ENCODE data around the gene COX4I2.
A peak's percentile ranks its signal among the peaks of the same experiment; 100 is the strongest.

Gene COX4I2

DNA sequence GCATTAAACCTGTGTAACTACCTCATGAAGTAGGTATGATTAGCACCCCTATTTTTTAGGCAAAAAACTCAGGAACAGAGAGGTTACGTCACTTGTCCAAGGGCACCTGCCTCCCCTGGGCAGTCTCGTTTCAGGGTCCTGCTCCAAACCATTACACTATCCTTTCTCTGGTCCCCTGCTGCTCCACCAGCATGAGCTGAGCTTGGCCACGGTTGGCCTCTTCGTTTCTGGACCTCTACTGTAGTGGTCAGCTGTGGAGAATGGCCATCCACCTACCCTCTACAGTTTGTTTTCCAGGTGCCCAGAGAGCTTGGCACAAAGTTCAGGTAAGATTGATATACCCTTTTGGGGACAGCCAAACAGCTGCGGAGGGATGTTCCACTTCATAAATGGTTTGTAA, 16.8 kb downstream of the COX4I2 start:
- DNase-seq (ENCODE audit: low spot score): no peak

DNA sequence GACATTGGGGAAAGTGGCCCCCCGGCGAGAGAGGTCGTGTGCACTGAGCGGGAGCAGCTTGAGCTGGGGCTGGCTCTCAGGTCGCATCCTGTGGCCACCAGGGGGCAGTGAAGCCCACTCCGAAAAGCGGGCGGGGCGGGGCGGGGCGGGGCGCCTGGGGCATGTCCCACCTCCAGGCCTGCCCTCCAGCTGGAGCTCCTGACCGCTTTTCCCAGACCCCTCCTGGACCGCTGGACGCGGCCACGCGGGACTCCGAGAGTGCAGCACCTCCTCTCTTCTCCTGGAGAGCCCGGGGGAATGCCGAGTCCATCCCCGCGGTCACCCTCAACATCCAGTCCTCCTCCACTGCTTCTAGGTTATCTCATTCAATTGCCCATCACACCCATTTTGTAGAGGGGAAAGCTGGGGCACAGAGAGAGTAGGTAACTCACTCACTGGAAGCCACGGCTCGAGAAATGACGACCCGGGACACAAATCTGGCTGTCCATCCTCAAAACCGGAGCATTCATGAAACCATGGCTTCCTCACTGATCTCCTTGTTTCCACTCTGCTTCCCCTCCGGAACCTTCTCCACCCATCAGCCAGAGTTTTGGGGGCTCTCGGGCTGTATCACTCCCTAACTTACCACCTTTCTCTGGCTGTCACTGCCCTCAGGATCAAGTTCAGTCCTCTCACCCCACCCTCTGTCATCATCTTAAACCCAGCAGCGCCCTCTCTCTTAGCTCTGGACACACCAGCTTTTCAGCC, 24.1 kb downstream of the COX4I2 start:
- DNase-seq (ENCODE audit: low spot score): peak; percentile 87

DNA sequence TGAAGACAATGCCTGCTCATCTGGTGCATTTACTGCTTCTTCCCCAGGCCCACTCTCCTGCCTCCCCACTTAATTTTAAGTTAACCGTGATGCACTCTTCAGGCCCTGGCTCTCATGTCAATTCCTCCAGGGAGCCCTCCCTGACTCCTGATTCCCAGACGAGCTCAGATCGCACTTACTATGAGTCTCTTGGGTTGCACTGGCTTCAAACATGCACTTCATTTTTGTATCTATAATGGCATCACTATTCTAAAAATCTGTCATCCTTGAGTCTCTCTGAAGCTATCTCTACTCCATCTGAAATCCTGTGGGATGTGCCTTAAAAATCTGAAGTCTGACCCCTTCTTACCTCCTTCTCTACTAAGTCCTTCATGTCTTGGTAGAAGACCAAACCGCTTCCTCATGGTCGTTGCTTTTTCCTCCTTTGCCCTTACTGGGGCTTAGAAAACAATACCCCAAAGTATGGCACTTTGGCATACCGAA, 24.7 kb downstream of the COX4I2 start:
- DNase-seq (ENCODE audit: low spot score): no peak

DNA sequence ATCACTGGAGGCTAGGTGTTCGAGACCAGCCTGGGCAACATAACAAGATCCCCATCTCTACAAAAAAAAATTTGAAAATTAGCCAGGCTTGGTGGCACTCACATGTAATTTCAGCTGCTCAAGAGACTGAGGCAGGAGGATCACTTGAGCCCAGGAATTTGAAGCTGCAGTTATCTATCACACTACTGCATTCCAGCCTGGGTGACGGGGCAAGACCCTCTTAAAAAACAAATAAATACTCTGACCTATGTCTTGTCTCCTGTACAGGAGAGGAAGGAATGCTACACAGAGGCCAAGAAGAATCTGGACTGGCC, 25.8 kb downstream of the COX4I2 start:
- DNase-seq (ENCODE audit: low spot score): peak; percentile 31

DNA sequence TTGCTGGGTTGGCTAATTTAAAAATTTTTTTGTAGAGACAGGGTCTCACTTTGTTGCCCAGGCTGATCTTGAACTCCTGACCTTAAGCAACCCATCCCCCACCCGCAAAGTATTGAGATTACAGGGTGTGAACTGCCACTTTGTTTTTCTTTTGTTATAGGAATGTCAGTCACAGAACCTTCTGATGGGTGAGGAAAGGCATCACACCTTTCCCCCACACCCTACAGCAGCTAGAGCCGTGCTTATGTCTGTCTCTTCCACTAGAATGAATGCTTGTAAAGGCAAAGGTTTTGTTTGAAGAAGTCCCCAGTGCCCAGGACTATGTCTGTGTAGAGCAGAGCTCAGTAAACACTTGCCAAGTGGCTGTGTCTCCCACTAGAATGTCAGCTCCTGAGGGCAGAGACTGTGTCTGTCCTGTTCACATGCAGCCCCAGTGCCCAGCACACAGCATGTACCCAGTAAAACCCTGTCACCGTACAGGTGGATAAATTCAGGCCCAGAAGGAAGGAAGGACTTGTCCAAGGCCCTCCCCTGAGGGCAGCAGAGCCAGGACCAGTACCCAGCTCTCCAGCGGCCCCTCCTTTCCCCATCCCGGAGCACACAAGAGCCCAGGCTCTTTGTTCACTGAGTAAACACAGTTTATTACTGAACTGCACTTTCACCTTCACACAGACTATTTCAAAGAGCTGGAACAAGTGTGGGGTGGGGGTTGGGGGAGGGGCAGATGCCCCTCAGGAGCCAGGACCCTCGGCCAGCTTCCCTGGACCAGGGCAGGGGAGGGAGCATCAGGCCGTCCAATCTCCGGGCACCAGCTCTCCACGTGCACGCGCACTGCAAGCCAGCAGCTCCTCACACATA, 26.4 kb downstream of the COX4I2 start:
- DNase-seq (ENCODE audit: low spot score): peak; percentile 49

DNA sequence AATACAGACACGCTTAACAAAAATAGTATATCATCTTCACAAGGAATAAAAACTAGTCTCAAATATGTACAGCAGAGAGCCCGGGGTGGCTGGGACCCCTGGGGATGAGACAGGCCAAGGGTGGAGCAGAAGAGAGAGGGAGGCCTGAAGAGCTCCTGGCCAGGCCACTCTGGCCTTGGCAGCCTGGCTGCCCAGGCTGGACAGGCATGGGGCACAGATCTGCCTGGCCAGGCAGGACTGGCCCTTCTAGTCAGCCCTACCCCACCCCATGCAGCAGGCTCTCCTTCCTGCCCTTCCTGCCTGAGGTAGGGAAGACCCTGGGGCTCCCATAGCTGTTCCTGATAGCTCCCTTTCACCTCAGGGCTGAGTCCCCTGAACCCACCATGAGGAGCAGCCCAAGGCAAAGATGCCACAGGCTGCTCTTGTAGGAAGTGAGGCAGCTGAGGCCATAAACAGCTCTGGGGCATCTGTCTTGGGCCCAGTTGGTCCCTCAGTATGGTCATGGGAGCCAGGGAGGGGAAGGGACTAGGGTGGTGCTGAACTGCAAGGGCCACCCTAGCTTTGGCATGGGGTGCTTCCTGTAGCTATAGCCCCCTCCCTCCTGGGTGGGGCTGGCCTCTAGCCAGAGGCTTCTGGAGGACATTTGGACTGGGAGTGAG, 27.1 kb downstream of the COX4I2 start:
- peak; percentile 63 for DNase-seq (ENCODE audit: low spot score)

DNA sequence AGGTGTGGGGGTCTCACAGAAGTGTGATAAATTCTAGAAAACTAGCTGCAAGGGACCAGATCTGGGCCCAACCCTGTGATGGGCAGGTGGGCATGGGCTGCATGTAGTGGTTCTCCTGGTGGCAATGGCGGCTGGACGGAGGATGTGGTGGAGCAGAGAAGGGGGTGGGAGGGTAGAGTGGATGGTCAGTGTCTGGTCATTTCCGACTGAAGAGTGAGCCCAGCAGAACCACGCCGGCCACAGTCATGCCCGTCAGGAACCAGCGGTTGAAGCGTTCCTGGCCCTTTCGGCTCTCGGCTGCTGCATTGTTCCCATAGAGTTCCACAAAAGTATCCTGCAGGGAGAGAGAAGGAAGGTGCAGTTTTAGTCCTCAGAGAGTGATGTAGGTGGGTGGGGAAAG, 28.0 kb downstream of the COX4I2 start:
- DNase-seq (ENCODE audit: low spot score): no peak

DNA sequence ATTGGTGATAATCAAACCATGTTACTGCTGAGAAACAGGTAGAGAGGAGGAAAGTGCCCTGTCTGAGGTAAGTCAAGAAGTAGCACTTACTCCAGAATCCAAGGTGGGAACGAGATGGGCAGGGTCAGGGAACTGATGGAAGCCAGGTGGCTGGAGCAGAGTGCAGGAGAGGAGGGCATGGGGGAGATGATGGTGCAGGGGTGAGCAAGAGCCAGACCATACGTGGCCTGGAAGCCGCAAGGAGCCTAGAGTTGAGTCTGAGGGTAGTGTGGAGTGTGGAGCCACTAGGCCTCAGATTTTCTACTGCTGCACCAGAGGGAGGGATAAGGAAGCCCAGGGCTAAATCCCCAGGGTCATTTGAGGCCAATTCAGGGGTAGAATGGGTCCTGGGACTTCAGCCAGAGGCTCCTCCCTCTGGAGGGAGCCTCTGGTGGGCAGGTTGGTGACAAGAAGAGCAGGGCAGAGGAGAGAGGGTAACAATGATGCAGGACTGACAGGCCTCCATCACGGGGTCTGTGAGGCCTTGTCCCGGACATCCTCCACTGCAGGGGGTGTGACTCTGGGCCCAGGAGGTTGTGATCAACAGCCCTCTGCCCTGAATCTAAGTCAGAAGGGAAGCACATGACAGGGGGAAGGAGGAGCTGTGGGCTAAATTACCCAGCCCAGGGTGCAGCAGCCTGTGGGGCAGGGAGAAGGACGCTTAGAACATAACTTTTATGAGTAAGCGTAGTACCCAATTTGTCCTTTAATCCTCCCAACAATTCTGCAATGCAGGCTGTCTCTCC, 28.7 kb downstream of the COX4I2 start:
- peak; percentile 57 for DNase-seq (ENCODE audit: low spot score)

DNA sequence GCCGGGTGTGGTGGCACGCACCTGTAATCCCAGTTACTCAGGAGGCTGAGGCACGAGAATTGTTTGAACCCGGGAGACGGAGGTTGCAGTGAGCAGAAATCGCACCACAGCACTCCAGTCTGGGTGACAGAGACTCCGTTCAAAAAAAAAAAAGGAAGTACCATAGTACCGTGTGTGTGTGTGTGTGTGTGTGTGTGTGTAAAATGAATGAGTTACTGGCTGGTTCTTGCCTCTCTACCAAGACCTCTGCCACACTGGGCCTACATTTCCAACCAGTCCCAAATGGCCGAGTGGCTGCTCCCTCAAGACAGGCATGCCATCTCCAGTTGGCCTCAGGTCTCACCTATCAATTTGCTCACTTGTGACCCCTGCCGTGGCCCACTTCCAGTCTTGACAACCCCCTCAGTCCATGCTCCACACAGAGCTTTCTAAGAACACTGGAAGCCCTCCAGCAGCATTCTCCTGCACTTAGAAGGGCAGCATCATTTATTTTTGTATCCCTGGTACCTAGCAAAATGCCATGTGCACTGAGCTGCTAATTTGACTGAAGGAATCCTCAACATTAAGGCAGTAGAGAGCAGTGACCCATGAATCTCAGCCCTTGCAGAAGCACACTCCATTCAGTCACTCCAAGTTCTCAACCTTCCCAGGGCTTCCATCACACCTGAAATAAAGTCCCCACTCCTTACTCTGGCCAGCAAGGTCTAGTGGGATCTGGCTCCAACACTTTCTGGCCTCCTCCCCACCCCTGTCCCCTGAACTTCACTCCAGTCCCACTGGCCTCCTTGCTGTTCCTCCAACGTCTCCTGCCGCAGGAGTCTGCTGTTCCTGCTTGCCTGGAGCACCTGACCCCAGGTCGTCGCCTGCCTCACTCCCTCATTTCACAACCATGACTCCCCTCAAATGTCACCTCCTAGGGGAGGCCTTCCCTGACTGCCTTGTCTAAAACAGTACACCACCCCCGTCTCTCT, 29.9 kb downstream of the COX4I2 start:
- DNase-seq (ENCODE audit: low spot score): peak; percentile 30

DNA sequence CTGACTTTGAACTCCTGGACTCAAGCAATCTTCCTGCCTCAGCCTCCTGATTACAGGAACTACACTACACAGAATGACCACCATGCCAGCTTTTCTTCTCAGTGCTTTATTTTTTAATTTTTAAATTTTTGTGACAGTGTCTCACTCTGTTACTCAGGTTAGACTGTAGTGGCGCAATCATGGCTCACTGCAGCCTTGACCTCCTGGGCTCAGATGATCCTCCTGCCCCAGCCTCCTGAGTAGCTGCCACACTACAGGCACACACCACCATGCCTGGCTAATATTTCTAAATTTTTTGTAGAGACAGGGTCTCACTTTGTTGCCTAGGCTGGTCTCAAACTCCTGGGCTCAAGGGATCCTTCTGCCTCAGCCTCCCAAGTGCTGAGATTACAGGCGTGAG, 31.2 kb downstream of the COX4I2 start:
- peak; percentile 17 for DNase-seq (ENCODE audit: low spot score)

DNA sequence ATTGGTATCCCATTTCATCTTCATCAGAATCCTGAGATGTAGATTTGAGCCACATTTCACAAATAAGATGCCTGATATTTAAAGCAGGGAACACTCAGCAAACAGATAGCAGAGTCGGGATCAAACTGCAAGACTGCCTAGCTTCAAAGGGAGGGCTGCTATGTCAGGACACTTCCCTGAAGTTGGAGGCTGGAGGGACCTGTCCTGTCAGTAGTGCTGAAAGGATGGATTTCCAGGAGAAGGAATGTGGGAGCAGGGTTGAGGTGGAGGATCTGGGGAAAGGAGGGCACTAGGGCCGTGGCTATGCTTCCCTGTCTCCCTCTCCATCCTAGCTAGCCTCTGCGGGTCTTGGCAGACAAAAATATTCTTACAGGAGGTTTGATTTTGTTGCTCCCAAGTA, 32.2 kb downstream of the COX4I2 start:
- DNase-seq (ENCODE audit: low spot score): no peak

DNA sequence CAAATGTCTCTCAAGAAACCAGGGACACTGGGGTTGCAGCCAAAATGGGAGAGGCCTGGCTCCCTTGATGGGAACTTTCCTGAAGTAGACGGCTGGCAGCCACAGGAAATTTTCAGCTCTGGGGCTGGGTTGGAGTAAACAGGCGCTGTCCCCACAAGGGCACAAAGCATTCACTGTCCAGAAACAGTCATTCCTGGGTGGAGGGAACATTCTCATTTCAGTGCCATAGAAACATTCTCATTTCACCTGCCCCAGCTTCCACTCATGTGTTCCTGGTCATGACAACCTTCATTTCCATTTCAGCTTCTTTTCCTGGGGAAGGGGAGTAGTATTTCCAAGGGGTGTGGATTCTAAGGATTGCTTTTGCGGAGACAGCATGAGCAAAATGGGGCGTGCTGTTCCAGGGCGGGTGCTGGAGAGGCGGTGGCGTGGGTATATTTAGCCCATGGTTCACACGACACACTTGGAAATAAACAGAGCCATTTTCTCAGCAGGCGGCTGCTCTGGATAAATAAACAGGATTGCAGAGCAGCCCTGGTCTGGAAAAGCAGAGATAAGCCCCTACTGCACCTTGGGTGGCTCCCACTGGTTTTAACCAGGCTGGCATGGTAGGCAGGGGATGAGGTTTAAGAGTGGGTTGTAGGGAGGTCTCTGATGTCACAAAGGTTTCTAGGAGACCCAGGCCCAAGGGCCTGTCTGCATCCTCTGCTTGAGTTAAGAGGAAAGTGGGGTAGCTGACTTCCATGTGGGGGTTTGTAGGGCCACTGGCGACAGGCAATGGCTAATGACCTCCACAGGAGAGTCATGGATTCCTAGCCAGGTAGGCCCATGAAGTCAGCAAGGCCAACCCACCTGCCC, 32.9 kb downstream of the COX4I2 start:
- DNase-seq (ENCODE audit: low spot score): peak; percentile 88

DNA sequence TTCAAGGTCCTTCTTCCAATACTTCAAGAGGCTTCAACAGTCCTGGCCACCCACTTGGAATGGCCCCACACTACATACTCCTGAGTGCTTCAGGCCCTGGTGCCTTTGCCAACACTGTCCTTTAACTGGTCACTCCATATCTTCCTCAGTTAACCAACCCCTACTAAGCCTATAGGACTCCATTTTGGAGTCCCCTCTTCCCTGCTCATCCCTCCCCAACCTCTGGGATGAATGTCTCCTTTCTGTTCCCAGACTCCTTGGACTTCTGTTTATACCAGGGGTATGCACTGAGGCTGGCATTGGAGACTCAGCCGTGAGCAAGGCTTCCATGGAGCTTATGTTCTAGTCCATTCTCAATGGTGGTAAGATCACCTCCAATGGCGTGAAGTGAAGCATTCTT, 33.6 kb downstream of the COX4I2 start:
- DNase-seq (ENCODE audit: low spot score): no peak

DNA sequence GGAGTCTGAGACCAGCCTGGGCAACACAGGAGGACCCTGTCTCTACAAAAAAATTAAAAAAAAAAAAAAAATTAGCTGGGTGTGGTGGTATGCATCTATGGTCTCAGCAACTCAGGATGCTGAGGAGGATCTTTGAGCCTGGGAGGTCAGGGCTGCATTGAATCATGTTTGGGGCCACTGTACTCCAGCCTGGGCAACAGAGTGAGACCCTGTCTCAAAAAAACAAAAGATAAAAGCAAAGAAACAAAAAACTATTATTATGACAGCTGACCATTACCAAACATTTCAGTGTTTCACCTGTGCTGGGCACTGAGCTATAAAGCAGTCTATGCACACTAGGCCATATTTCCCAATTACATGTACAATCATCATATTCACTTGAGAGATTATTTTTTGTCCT, 35.7 kb downstream of the COX4I2 start:
- DNase-seq (ENCODE audit: low spot score): no peak

DNA sequence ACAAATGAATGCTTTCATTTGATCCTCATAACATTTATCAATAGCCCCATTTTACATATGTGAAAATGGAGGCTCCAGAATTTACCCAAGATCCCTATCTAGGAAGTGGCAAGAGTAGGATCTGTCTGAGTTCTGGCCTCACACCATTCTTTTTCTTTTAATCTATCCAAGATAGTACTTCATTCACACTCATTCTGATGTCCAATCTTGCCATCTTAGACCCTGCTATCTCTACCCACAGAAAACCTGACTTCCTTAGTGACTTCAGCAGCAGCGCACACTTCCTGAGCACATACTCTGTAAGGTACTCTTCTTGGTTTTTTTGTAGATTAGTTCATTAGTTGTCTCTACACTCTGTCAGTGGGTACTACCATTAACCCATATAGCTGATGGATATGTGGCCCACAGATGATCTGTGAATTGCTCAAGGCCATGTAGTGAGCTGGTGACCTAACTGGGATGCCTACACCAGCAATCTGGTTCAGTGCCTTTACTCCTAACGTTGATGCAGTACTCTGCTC, 36.3 kb downstream of the COX4I2 start:
- DNase-seq (ENCODE audit: low spot score): peak; percentile 63

DNA sequence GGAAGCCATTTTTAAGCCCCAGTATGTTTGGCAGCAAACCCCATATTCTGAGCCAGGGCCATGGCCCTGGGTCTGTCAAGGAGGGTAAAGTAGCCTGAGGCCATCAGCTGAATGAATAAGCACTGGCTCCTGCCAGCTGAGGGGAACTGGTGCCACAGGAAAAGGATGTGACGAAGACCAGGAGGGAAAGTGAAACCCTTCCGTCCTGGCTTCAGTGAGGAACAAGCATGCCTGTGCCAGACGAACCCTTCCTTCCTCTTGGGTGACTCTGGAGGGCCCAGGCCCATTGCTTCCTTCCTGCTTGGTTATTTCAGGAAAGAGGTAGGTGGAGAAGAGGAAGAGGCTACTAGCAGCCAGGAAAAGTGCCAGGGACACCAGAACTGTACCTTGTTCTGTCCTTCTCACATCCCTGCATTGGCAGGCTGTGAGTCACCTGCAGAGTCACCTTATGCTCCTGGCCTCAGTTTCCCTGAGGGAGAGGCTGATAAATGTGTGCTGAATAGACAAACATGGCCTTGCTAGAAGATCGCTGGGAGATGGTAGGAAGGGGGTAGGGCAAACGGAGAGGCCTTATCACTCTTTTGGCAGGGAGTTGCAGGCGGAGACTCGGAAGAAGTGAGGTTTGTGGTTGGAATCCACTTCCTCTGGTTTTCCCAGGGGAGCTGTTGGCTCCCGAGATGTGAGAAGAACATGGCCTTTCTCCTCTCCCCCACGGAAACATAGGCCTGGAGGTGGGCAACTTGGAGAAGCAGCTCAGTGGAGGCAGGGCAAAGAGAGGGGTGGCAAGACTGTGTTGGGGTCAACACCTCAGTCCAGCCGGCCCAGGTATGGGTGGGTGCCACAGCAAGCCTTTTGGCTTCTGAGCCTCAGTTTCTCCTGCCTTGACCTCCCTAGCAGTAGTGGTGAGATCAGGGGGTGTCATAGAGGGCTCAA, 37.4 kb downstream of the COX4I2 start:
- peak; percentile 85 for DNase-seq (ENCODE audit: low spot score)

DNA sequence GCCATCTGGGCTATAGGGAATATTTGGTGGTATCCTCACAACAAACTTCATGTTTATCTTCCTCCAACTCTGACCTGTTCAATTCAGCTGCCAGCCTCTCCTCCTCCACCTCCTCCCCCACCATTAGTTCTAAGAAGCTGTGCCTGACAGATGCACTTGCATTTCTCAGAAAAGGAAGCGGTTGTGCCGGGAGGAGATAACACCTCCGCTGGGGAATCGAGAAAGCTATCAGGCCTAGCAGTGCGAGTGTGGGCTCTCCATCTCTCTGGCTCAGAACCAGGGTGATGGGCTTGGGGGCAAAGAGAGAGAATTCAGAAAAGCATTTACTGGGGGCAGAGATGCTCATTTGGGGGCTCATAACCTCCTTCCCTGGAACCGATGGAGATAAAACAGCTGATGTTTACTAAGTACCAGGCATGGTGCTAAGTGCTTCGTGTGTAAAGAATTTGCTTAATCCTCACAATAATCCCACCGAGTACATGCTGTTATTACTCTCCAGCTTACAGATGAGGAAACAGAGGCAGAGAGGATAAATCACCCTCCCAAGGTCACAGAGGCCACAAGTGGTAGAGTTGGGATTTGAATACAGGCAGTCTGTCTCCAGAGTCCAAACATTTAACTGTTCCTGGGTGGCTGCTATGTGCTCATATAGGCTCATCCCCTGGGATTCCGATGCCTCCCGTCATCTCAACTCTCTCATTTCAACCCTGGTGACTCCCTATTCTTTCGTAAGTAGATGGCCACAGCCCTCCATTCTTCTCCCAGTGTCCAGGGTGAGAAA, 38.3 kb downstream of the COX4I2 start:
- peak; percentile 90 for DNase-seq (ENCODE audit: low spot score)

DNA sequence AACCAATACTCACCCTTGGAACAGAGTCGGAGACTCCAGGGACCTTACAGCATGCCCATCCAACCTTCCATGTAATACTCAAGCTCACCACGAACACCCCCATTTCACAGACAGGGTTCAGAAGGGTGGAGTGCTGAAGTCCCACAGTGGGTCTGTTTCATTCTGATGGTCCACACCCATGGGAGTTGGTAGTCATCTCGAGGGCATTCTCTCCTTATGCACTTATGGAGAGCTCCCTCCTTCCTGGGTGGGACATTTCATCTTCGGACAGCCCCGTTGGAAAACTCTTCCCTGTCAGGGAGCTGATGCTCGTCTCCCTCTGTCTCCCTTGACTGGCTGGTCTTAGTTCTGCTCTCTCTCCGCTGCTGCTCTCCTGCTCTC, 38.9 kb downstream of the COX4I2 start:
- DNase-seq (ENCODE audit: low spot score): peak; percentile 81
